PC-9 (cell line): ENCODE results near the gene CUL3. TPM values are rescaled to one million over a fixed set of nuclear protein-coding genes. Genes with fewer than 3 reads are reported as not detected.
A peak's percentile ranks its signal among the peaks of the same experiment; 100 is the strongest.

Source experiments
- BruUV-seq: library from RNA; stranded (reverse); fragments of 400-500 nt; replicated peaks from 2 replicates; lab custom pipeline; 2021; lab: Mats Ljungman, UMichigan
- CTCF ChIA-PET: fragments of 300-600 bp; sonication (Branson Sonifier 250); formaldehyde crosslinking; loops from one replicate; lab custom pipeline; 2022; ENCODE audit warnings: antibody characterized with exemption; lab: Charles Lee
- POLR2A ChIA-PET: fragments of 300-600 bp; sonication (Branson Sonifier 250); formaldehyde crosslinking; loops from one replicate; lab custom pipeline; 2022; ENCODE audit warnings: antibody characterized with exemption; ENCODE audit not compliant: unreplicated experiment; lab: Charles Lee
- DNase-seq, 2 experiments: peaks; one replicate each; pipeline versions ENCODE4 v3.0.0 to v3.0.0-alpha.2; 2015 to 2022; ENCODE audit warnings: mixed read lengths in 1 of 2
- H2AFZ ChIP-seq: fragments of 200-600 bp; sonication (generic); 2 replicates; pipeline ENCODE4 v1.8.1; 2017; ENCODE audit warnings: antibody characterized with exemption
- H3F3A ChIP-seq: fragments of 200-600 bp; sonication (generic); 2 replicates; pipeline ENCODE4 v1.8.1; 2017; ENCODE audit warnings: antibody characterized with exemption, mild to moderate bottlenecking, low read depth; ENCODE audit not compliant: insufficient read depth
- H3K27ac ChIP-seq: fragments of 200-600 bp; sonication (generic); 2 replicates; pipeline ENCODE4 v1.6.1; 2016; ENCODE audit warnings: mixed run types
- H3K27me3 ChIP-seq: fragments of 200-600 bp; sonication (generic); 2 replicates; pipeline ENCODE4 v1.6.1; 2016; ENCODE audit warnings: low read depth, mixed run types; ENCODE audit not compliant: insufficient read depth
- H3K36me3 ChIP-seq: fragments of 200-600 bp; sonication (generic); 2 replicates; pipeline ENCODE4 v1.6.1; 2016; ENCODE audit warnings: low read depth, mixed run types
- H3K4me1 ChIP-seq: fragments of 200-600 bp; sonication (generic); replicated peaks from 2 replicates; pipeline ENCODE4 v1.6.1; 2016; ENCODE audit warnings: mixed run types; ENCODE audit not compliant: insufficient read depth
- H3K4me2 ChIP-seq: fragments of 200-600 bp; sonication (generic); 2 replicates; pipeline ENCODE4 v1.6.1; 2017; ENCODE audit warnings: mixed run types
- H3K4me3 ChIP-seq: fragments of 200-600 bp; sonication (generic); 2 replicates; pipeline ENCODE4 v1.6.1; 2016; ENCODE audit warnings: mixed run types
- H3K79me2 ChIP-seq: fragments of 200-600 bp; sonication (generic); 2 replicates; pipeline ENCODE4 v1.6.1; 2017; ENCODE audit warnings: low read depth, mixed run types
- H3K9me2 ChIP-seq: fragments of 200-600 bp; sonication (generic); 2 replicates; pipeline ENCODE4 v1.8.1; 2017; ENCODE audit warnings: mild to moderate bottlenecking; ENCODE audit not compliant: insufficient read depth
- H3K9me3 ChIP-seq: fragments of 200-600 bp; sonication (generic); 2 replicates; pipeline ENCODE4 v1.8.1; 2016; ENCODE audit warnings: low read depth; ENCODE audit not compliant: insufficient read depth
- H4K20me1 ChIP-seq: fragments of 200-600 bp; sonication (generic); 2 replicates; pipeline ENCODE4 v1.8.1; 2017; ENCODE audit not compliant: insufficient read depth
- CTCF ChIP-seq: fragments of 200-600 bp; sonication (generic); conservative IDR thresholded peaks from 2 replicates; pipeline ENCODE4 v1.6.1; 2017; ENCODE audit warnings: mixed run types, antibody characterized with exemption, mild to moderate bottlenecking, moderate library complexity
- EZH2 ChIP-seq: fragments of 200-600 bp; sonication (generic); IDR thresholded peaks from 2 replicates; pipeline ENCODE4 v1.8.0; 2017; ENCODE audit warnings: antibody characterized with exemption, low read depth
- intact Hi-C: fragments of 100-400 bp; cut with micrococcal nuclease; formaldehyde crosslinking; loops from one replicate; pipeline ENCODE4 v1.10.0; 2022; ENCODE audit not compliant: unreplicated experiment
- total RNA-seq: library from RNA; stranded (reverse); gene quantifications from 2 replicates; pipeline ENCODE4 v1.2.3, GENCODE V29; 2021

The CUL3 gene
- total RNA-seq, 1 experiment from 2014 or later = 200 TPM

GRCh38 chr2:224601923-224602322 is 16.8 kb upstream of the CUL3 start:
- no peak for DNase-seq
- Histone ChIP-seq H3K4me2 (no peak overlapping the region), H3K36me3 (no peaks in the 10 kb centered on the region), H3K9me3 (no peaks in the 10 kb centered on the region), H2AFZ (no peak overlapping the region), H3F3A (peaks cover 30% of the 10 kb centered on the region), H3K4me3 (no peak overlapping the region), H4K20me1 (no peaks in the 10 kb centered on the region), H3K4me1 (peaks cover 33% of the 10 kb centered on the region), H3K79me2 (no peaks in the 10 kb centered on the region), H3K9me2 (no peaks in the 10 kb centered on the region), H3K27ac (no peak overlapping the region), H3K27me3 (no peaks in the 10 kb centered on the region)
- intact Hi-C loops = no loop called here
- CTCF ChIA-PET = interaction anchor here (0.7 kb wide), 1 partner anchor 454 kb away, joined by 3 read pairs; no protein-coding TSS in a partner anchor
- TF ChIP-seq EZH2 (no peak), CTCF (no peak)
- POLR2A ChIA-PET = interaction anchor here (0.6 kb wide), 1 partner anchor 455 kb away, joined by 3 read pairs; no protein-coding TSS in a partner anchor
- no TSS peak for BruUV-seq

GRCh38 chr2:224598678-224599077 is 13.5 kb upstream of the CUL3 start:
- peak in 1 of 2 experiments; percentile 99 for DNase-seq
- peaks cover 33% of the 10 kb centered on the region for H3K4me1 ChIP-seq
- intact Hi-C loops = loop anchor here (1.0 kb wide), 2 partner anchors 13 to 113 kb away; partner anchors contain the start of gene CUL3
- H2AFZ ChIP-seq = no peak overlapping the region
- TF ChIP-seq CTCF (no peak), EZH2 (no peak)
- H3K9me2 ChIP-seq = no peaks in the 10 kb centered on the region
- ChIA-PET CTCF (interaction anchor here (1.1 kb wide), 1 partner anchor 80 kb away, joined by 3 read pairs; no protein-coding TSS in a partner anchor), POLR2A (interaction anchor here (0.5 to 1.9 kb wide), 4 partner anchors 10 to 945 kb away, joined by 5 to 19 read pairs (median 8); partner anchors contain the start of gene CUL3)
- H3K79me2 ChIP-seq = no peaks in the 10 kb centered on the region
- H3K27ac ChIP-seq = peak overlapping the region; percentile 69
- no peaks in the 10 kb centered on the region for H3K36me3 ChIP-seq
- H3K4me3 ChIP-seq = peak overlapping the region; percentile 19; the same call in 1 of the 2 replicates
- H3K27me3 ChIP-seq = no peaks in the 10 kb centered on the region
- H3K9me3 ChIP-seq = no peaks in the 10 kb centered on the region
- H3K4me2 ChIP-seq = peak overlapping the region; percentile 68
- BruUV-seq = no TSS peak
- peaks cover 30% of the 10 kb centered on the region for H3F3A ChIP-seq
- no peaks in the 10 kb centered on the region for H4K20me1 ChIP-seq

- no peaks in the 10 kb centered on the region for H3K9me3 ChIP-seq
- no peaks in the 10 kb centered on the region for H3K9me2 ChIP-seq
- TF ChIP-seq EZH2 (no peak), CTCF (no peak)
- intact Hi-C loops = no loop called here
- no peak overlapping the region for H3K4me2 ChIP-seq
- no peak overlapping the region for H3K27ac ChIP-seq
- no peak overlapping the region for H2AFZ ChIP-seq
- peaks cover 33% of the 10 kb centered on the region for H3K4me1 ChIP-seq
- ChIA-PET CTCF (no interaction called here), POLR2A (interaction anchor here (0.6 kb wide), 1 partner anchor 11 kb away, joined by 3 read pairs; the partner anchor contains the start of gene CUL3)
- no peaks in the 10 kb centered on the region for H4K20me1 ChIP-seq
- H3K79me2 ChIP-seq = no peaks in the 10 kb centered on the region
- BruUV-seq = no TSS peak
- no peak for DNase-seq
- H3K27me3 ChIP-seq = no peaks in the 10 kb centered on the region
- H3K4me3 ChIP-seq = no peak overlapping the region
- H3K36me3 ChIP-seq = no peaks in the 10 kb centered on the region
- H3F3A ChIP-seq = peaks cover 30% of the 10 kb centered on the region
Observed at GRCh38 chr2:224596289-224596688, 11.1 kb upstream of the CUL3 start.
